Measurements from ENCODE around the gene EYA2. TPM values are rescaled to one million over a fixed set of nuclear protein-coding genes. Genes with fewer than 3 reads are reported as not detected.
"Not testable (repeated sequence)": the region's sequence is repeated elsewhere in the genome, so short reads cannot be mapped to it uniquely, and the experiment has no call there.

Gene EYA2
- polyA plus RNA-seq, 12 donors: 1.6 to 4.4 (median 2.4) TPM; not detected in 2

GRCh38 chr20:46930640-46931339 is 36.1 kb downstream of the EYA2 start:
- no peak for DNase-seq

- no peak for DNase-seq
Observed at GRCh38 chr20:46931699-46932098, 37.1 kb downstream of the EYA2 start.

GRCh38 chr20:46932439-46932838 is 37.8 kb downstream of the EYA2 start:
- DNase-seq: not testable (repeated sequence)

- no peak for DNase-seq
Observed at GRCh38 chr20:46933150-46933549, 38.5 kb downstream of the EYA2 start.

GRCh38 chr20:46934746-46935287 is 40.2 kb downstream of the EYA2 start:
- no peak for DNase-seq

GRCh38 chr20:46935394-46936017 is 40.9 kb downstream of the EYA2 start:
- no peak for DNase-seq

GRCh38 chr20:46936415-46937156 is 41.9 kb downstream of the EYA2 start:
- no peak for DNase-seq

- DNase-seq: no peak
Observed at GRCh38 chr20:46937157-46937523, 42.5 kb downstream of the EYA2 start.

GRCh38 chr20:46937533-46938226 is 43.0 kb downstream of the EYA2 start:
- DNase-seq: no peak

- DNase-seq: no peak
Observed at GRCh38 chr20:46938434-46938833, 43.8 kb downstream of the EYA2 start.

GRCh38 chr20:46939031-46939965 is 44.7 kb downstream of the EYA2 start:
- DNase-seq: no peak

- DNase-seq: no peak
Observed at GRCh38 chr20:46940616-46941015, 46.0 kb downstream of the EYA2 start.

GRCh38 chr20:46941404-46941803 is 46.8 kb downstream of the EYA2 start:
- DNase-seq: no peak

- DNase-seq: no peak
Observed at GRCh38 chr20:46943861-46944591, 49.4 kb downstream of the EYA2 start.

- DNase-seq: no peak
Observed at GRCh38 chr20:46945465-46945864, 50.8 kb downstream of the EYA2 start.

GRCh38 chr20:46946181-46946624 is 51.6 kb downstream of the EYA2 start:
- no peak for DNase-seq

GRCh38 chr20:46946796-46947195 is 52.2 kb downstream of the EYA2 start:
- DNase-seq: no peak

- no peak for DNase-seq
Observed at GRCh38 chr20:46948081-46948480, 53.4 kb downstream of the EYA2 start.

- no peak for DNase-seq
Observed at GRCh38 chr20:46951405-46951804, 56.8 kb downstream of the EYA2 start.

- DNase-seq: no peak
Observed at GRCh38 chr20:46951840-46952497, 57.3 kb downstream of the EYA2 start.

All from muscle of arm (tissue), 12 donors.